Karpas-422 (cell line): Measurements from ENCODE around the gene IRS1. TPM values are rescaled to one million over a fixed set of nuclear protein-coding genes. Genes with fewer than 3 reads are reported as not detected.
A peak's percentile ranks its signal among the peaks of the same experiment; 100 is the strongest.
"Not testable (repeated sequence)": the region's sequence is repeated elsewhere in the genome, so short reads cannot be mapped to it uniquely, and the experiment has no call there.

Experiments
- DNase-seq: peaks from one replicate; pipeline ENCODE4 v3.0.0-alpha.2; 2015
- H2AFZ ChIP-seq: fragments of 200-600 bp; sonication (generic); 2 replicates; pipeline ENCODE4 v1.6.1; 2014; ENCODE audit warnings: antibody characterized with exemption, low read length, mixed read lengths
- H3K27ac ChIP-seq: fragments of 200-600 bp; sonication (generic); 2 replicates; pipeline ENCODE4 v1.5.1; 2014; ENCODE audit warnings: mild to moderate bottlenecking, low read length, moderate library complexity
- H3K27me3 ChIP-seq: fragments of 200-600 bp; sonication (generic); 2 replicates; pipeline ENCODE4 v1.6.1; 2014; ENCODE audit warnings: low read length, mixed read lengths
- H3K36me3 ChIP-seq: fragments of 200-600 bp; sonication (generic); 2 replicates; pipeline ENCODE4 v1.6.1; 2014; ENCODE audit warnings: low read length, mixed read lengths; ENCODE audit not compliant: insufficient read depth
- H3K4me1 ChIP-seq: fragments of 200-600 bp; sonication (generic); 2 replicates; pipeline ENCODE4 v1.6.1; 2014; ENCODE audit warnings: mild to moderate bottlenecking, low read length, mixed read lengths
- H3K4me2 ChIP-seq: fragments of 200-600 bp; sonication (generic); 2 replicates; pipeline ENCODE4 v1.6.1; 2014; ENCODE audit warnings: low read length, low read depth, mild to moderate bottlenecking; ENCODE audit not compliant: poor library complexity, severe bottlenecking
- H3K4me3 ChIP-seq: fragments of 200-600 bp; sonication (generic); 2 replicates; pipeline ENCODE4 v1.5.1; 2014; ENCODE audit warnings: mild to moderate bottlenecking, antibody characterized with exemption, low read length, mixed read lengths
- H3K79me2 ChIP-seq: fragments of 200-600 bp; sonication (generic); 2 replicates; pipeline ENCODE4 v1.6.1; 2014; ENCODE audit warnings: mild to moderate bottlenecking, low read length, mixed read lengths
- H3K9ac ChIP-seq: fragments of 200-600 bp; sonication (generic); 2 replicates; pipeline ENCODE4 v1.6.0; 2014; ENCODE audit warnings: low read length
- H3K9me2 ChIP-seq: fragments of 200-600 bp; sonication (generic), shearing (Covaris generic); replicated peaks from 2 replicates; pipeline ENCODE4 v1.6.0; 2014; ENCODE audit warnings: mild to moderate bottlenecking, low read length, moderate library complexity; ENCODE audit not compliant: insufficient read depth
- H3K9me3 ChIP-seq: fragments of 300-700, 200-600 bp; sonication (generic); 2 replicates; pipeline ENCODE4 v1.6.1; 2014; ENCODE audit warnings: low read length, mixed read lengths
- H4K20me1 ChIP-seq: fragments of 200-600 bp; sonication (generic); 2 replicates; pipeline ENCODE4 v1.6.1; 2014; ENCODE audit warnings: mild to moderate bottlenecking, antibody characterized with exemption, low read length, low read depth; ENCODE audit not compliant: insufficient read depth
- total RNA-seq: library from RNA; depleted of rRNA; stranded (reverse); fragments of >200 nt; shearing (Covaris generic); gene quantifications from 2 replicates; pipeline ENCODE4 v1.2.3, GENCODE V29; 2014; ENCODE audit warnings: low replicate concordance; rRNA removed

The IRS1 gene, protein sequence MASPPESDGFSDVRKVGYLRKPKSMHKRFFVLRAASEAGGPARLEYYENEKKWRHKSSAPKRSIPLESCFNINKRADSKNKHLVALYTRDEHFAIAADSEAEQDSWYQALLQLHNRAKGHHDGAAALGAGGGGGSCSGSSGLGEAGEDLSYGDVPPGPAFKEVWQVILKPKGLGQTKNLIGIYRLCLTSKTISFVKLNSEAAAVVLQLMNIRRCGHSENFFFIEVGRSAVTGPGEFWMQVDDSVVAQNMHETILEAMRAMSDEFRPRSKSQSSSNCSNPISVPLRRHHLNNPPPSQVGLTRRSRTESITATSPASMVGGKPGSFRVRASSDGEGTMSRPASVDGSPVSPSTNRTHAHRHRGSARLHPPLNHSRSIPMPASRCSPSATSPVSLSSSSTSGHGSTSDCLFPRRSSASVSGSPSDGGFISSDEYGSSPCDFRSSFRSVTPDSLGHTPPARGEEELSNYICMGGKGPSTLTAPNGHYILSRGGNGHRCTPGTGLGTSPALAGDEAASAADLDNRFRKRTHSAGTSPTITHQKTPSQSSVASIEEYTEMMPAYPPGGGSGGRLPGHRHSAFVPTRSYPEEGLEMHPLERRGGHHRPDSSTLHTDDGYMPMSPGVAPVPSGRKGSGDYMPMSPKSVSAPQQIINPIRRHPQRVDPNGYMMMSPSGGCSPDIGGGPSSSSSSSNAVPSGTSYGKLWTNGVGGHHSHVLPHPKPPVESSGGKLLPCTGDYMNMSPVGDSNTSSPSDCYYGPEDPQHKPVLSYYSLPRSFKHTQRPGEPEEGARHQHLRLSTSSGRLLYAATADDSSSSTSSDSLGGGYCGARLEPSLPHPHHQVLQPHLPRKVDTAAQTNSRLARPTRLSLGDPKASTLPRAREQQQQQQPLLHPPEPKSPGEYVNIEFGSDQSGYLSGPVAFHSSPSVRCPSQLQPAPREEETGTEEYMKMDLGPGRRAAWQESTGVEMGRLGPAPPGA (N-terminal part only)
- total RNA-seq, result 3.5 and 3.9 TPM in 2 replicates

GRCh38 chr2:226799211-226799975 lies at the start of gene IRS1:
TSS of gene IRS1 (minus strand) at chr2:226799820. CDS start at chr2:226798738, 1,082 bp downstream.
- Histone ChIP-seq H3K27ac (no peak within 1 kb of the TSS), H3K9me3 (no peaks in the 10 kb centered on the region), H3K79me2 (no peaks in the 10 kb centered on the region), H3K27me3 (no peaks in the 10 kb centered on the region), H3K36me3 (no peaks in the 10 kb centered on the region), H3K9me2 (no peaks in the 10 kb centered on the region), H3K4me1 (peaks cover 34% of the 10 kb centered on the region), H3K4me2 (peak within 1 kb of the TSS; percentile 95), H3K4me3 (peak within 1 kb of the TSS; percentile 90), H3K9ac (peak within 1 kb of the TSS; percentile 80), H2AFZ (peak within 1 kb of the TSS; percentile 98), H4K20me1 (peaks cover 4% of the 10 kb centered on the region; the same call in 1 of the 2 replicates)
- DNase-seq, result peak; percentile 89

- no peaks in the 10 kb centered on the region for H3K9me3 ChIP-seq
- H3K27ac ChIP-seq, result no peak overlapping the region
- DNase-seq, result no peak
- H3K9me2 ChIP-seq, result no peaks in the 10 kb centered on the region
- H2AFZ ChIP-seq, result no peak overlapping the region
- H3K4me2 ChIP-seq, result no peak overlapping the region
- H3K27me3 ChIP-seq, result no peaks in the 10 kb centered on the region
- H4K20me1 ChIP-seq, result no peaks in the 10 kb centered on the region; the same call in 1 of the 2 replicates
- peaks cover 8% of the 10 kb centered on the region; the same call in 1 of the 2 replicates for H3K79me2 ChIP-seq
- H3K9ac ChIP-seq, result no peak overlapping the region
- H3K4me1 ChIP-seq, result peaks cover 34% of the 10 kb centered on the region
- H3K4me3 ChIP-seq, result no peak overlapping the region
- no peaks in the 10 kb centered on the region for H3K36me3 ChIP-seq
These were observed 49.7 kb upstream of the IRS1 start for GRCh38 chr2:226849349-226849748.

DNA sequence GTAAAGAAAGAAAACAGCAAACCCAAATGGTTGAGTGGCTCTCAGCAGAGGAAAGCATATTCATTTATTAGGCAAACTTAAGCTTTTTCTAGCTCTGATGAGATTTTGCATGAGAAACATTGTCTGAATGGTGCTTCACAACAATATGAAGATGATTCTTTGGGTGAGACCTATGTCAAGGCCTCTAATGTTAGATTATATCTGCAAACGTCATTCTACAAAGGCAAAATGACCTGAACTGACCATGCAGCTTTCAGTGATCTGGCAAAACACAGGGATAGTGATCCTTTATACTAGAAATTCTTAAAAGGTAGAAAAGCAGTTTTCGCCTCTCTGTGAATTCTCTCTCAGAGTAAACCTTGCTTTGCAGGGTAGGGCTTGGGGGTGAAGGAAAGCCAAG lies 47.9 kb upstream of the IRS1 start:
- Histone ChIP-seq H3K36me3 (no peaks in the 10 kb centered on the region; the same call in 1 of the 2 replicates), H2AFZ (no peak overlapping the region), H3K27ac (no peak overlapping the region), H3K4me2 (no peak overlapping the region), H4K20me1 (no peaks in the 10 kb centered on the region; the same call in 1 of the 2 replicates), H3K4me3 (no peak overlapping the region), H3K9me2 (no peaks in the 10 kb centered on the region), H3K9ac (no peak overlapping the region), H3K4me1 (peaks cover 52% of the 10 kb centered on the region), H3K9me3 (no peaks in the 10 kb centered on the region), H3K27me3 (no peaks in the 10 kb centered on the region), H3K79me2 (peaks cover 18% of the 10 kb centered on the region)
- DNase-seq, result no peak

- no peak for DNase-seq
- Histone ChIP-seq H3K4me3 (no peak overlapping the region), H3K4me1 (peaks cover 56% of the 10 kb centered on the region), H3K27ac (no peak overlapping the region), H4K20me1 (no peaks in the 10 kb centered on the region; the same call in 1 of the 2 replicates), H3K36me3 (no peaks in the 10 kb centered on the region; the same call in 1 of the 2 replicates), H3K9me3 (no peaks in the 10 kb centered on the region), H3K9ac (no peak overlapping the region), H3K79me2 (peaks cover 18% of the 10 kb centered on the region), H3K27me3 (no peaks in the 10 kb centered on the region), H3K9me2 (no peaks in the 10 kb centered on the region), H3K4me2 (no peak overlapping the region), H2AFZ (no peak overlapping the region)
These were observed 47.5 kb upstream of the IRS1 start for GRCh38 chr2:226847090-226847489.

- Histone ChIP-seq H3K27ac (no peak overlapping the region), H3K36me3 (no peaks in the 10 kb centered on the region; the same call in 1 of the 2 replicates), H3K4me3 (0 out of 2 replicates have a peak overlapping the region, but pooled peaks have one; percentile 10), H3K9me3 (no peaks in the 10 kb centered on the region), H3K9ac (peak overlapping the region; percentile 30; the same call in 1 of the 2 replicates), H3K79me2 (peaks cover 18% of the 10 kb centered on the region), H3K4me2 (peak overlapping the region; percentile 46), H4K20me1 (no peaks in the 10 kb centered on the region; the same call in 1 of the 2 replicates), H2AFZ (no peak overlapping the region), H3K27me3 (no peaks in the 10 kb centered on the region), H3K9me2 (no peaks in the 10 kb centered on the region), H3K4me1 (peaks cover 57% of the 10 kb centered on the region)
- no peak for DNase-seq
These were observed 45.9 kb upstream of the IRS1 start for GRCh38 chr2:226845386-226846116.

DNA sequence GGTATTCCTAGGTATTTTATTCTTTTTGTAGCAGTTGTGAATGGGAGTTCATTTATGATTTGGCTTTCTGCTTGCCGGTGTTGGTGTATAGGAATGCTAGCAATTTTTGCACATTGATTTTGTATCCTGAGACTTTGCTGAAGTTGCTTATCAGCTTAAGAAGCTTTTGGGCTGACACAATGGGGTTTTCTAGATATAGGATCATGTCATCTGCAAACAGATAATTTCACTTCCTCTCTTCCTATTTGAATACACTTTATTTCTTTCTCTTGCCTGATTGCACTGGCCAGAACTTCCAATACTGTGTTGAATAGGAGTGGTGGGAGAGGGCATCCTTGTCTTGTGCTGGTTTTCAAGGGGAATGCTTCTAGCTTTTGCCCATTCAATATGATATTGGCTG lies 43.4 kb upstream of the IRS1 start:
- H3K27ac ChIP-seq, result peak overlapping the region; percentile 68
- not testable (repeated sequence) for H3K36me3 ChIP-seq, H3K27me3 ChIP-seq, H4K20me1 ChIP-seq, H3K9me3 ChIP-seq, H3K9me2 ChIP-seq, H3K9ac ChIP-seq, H2AFZ ChIP-seq
- peak overlapping the region; percentile 39 for H3K4me3 ChIP-seq
- H3K4me2 ChIP-seq, result peak overlapping the region; percentile 48
- H3K79me2 ChIP-seq, result peaks cover 22% of the 10 kb centered on the region
- H3K4me1 ChIP-seq, result peaks cover 79% of the 10 kb centered on the region
- DNase-seq, result peak; percentile 56

DNA sequence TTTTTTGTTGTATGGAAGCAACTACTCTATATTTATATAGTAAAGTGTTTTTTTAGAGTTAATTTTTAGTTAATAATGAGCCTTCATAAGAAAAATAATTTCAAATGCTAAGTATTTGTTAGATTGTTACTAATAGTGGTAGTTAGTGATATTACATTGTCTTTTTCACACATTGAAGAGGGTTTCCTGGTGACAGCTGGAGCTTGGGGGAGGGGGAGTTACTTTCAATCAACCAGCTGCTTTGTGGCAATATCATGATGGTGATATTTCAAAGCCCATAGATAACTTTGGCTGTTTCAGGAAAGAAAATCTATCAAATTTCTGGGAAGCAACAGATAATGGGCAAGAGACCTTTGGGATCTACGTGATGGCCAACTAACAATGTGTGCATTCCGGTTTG lies 40.3 kb upstream of the IRS1 start:
- Histone ChIP-seq H3K4me3 (no peak overlapping the region), H3K4me2 (peak overlapping the region; percentile 87), H3K27ac (peak overlapping the region; percentile 92; the same call in 1 of the 2 replicates)

More for the DNA sequence above, 40.3 kb upstream of the IRS1 start:
- peaks cover 3% of the 10 kb centered on the region; the same call in 1 of the 2 replicates for H3K36me3 ChIP-seq
- no peaks in the 10 kb centered on the region for H3K27me3 ChIP-seq
- H3K9me2 ChIP-seq, result no peaks in the 10 kb centered on the region
- no peak overlapping the region for H2AFZ ChIP-seq
- H3K9ac ChIP-seq, result no peak overlapping the region
- no peaks in the 10 kb centered on the region for H3K9me3 ChIP-seq
- no peaks in the 10 kb centered on the region; the same call in 1 of the 2 replicates for H4K20me1 ChIP-seq
- H3K4me1 ChIP-seq, result peaks cover 71% of the 10 kb centered on the region
- peaks cover 28% of the 10 kb centered on the region for H3K79me2 ChIP-seq
- DNase-seq, result no peak
